Measurements from ENCODE around the gene PLCG2. TPM values are rescaled to one million over a fixed set of nuclear protein-coding genes. Genes with fewer than 3 reads are reported as not detected.
"Not testable (repeated sequence)": the region's sequence is repeated elsewhere in the genome, so short reads cannot be mapped to it uniquely, and the experiment has no call there.

The PLCG2 gene
- total RNA-seq, 1 experiment from 2014 or later = 574 TPM

DNA sequence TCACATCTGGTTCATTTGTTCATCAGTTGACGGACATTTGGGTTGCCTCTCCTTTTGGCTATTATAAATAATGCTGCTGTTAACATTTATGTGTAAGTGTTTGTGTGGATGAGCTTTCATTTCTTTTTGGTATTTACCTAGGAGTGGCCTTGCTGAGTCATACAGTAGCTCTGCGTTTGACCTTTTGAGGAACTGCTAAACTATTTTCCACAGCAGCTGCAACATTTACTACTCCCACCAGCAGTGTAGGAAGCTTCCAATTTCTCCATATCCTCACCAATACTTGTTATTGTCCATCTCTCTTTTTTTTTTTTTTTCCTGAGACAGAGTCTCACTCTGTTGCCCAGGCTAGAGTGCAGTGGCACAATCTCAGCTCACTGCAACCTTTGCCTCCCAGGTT lies 20.7 kb upstream of the PLCG2 start:
- H3K9me3 ChIP-seq (ENCODE audit: low read length) = no peaks in the 10 kb centered on the region
- no peaks in the 10 kb centered on the region for H3K9me2 ChIP-seq (replicated peaks; ENCODE audit: insufficient read depth, low read length)
- H3K27me3 ChIP-seq (ENCODE audit: low read length) = no peaks in the 10 kb centered on the region
- H3K4me1 ChIP-seq (ENCODE audit: low read length) = no peaks in the 10 kb centered on the region
- H3K79me2 ChIP-seq (ENCODE audit: low read length) = peaks cover 29% of the 10 kb centered on the region
- no peak overlapping the region for H3K4me3 ChIP-seq (ENCODE audit: low read length)
- no peak overlapping the region for H3K9ac ChIP-seq (ENCODE audit: low read length)
- no peak overlapping the region for H2AFZ ChIP-seq (ENCODE audit: low read length)
- H4K20me1 ChIP-seq (ENCODE audit: insufficient read depth, low read depth, low read length) = no peaks in the 10 kb centered on the region
- peaks cover 28% of the 10 kb centered on the region for H3K36me3 ChIP-seq (ENCODE audit: insufficient read depth, low read length)
- no peak for DNase-seq
- H3K4me2 ChIP-seq (ENCODE audit: low read depth, low read length, poor library complexity, severe bottlenecking) = no peak overlapping the region
- no peak overlapping the region for H3K27ac ChIP-seq (ENCODE audit: low read length)

DNA sequence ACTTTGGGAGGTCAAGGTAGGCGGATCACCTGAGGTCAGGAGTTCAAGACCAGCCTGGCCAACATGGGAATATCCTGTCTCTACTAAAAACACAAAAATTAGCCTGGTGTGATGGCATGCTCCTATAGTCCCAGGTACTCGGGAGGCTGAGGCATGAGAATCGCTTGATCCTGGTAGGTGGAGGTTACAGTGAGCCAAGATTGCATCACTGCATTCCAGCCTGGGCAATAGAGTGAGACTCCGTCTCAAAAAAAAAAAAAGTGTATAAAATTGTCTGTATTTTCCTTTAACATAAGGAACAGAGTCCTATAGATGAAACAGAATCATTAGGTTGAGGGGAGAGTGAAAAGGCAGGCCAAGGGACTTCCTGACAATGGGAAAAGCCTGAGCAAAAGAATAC lies 16.8 kb upstream of the PLCG2 start:
- H3K9me3 ChIP-seq (ENCODE audit: low read length); H2AFZ ChIP-seq (ENCODE audit: low read length); H3K9me2 ChIP-seq (replicated peaks; ENCODE audit: insufficient read depth, low read length); H3K4me2 ChIP-seq (ENCODE audit: low read depth, low read length, poor library complexity, severe bottlenecking); H3K27me3 ChIP-seq (ENCODE audit: low read length); H3K79me2 ChIP-seq (ENCODE audit: low read length); H3K27ac ChIP-seq (ENCODE audit: low read length); H3K4me3 ChIP-seq (ENCODE audit: low read length); H3K4me1 ChIP-seq (ENCODE audit: low read length); H4K20me1 ChIP-seq (ENCODE audit: insufficient read depth, low read depth, low read length); H3K9ac ChIP-seq (ENCODE audit: low read length); DNase-seq: not testable (repeated sequence)
- peaks cover 11% of the 10 kb centered on the region for H3K36me3 ChIP-seq (ENCODE audit: insufficient read depth, low read length)

DNA sequence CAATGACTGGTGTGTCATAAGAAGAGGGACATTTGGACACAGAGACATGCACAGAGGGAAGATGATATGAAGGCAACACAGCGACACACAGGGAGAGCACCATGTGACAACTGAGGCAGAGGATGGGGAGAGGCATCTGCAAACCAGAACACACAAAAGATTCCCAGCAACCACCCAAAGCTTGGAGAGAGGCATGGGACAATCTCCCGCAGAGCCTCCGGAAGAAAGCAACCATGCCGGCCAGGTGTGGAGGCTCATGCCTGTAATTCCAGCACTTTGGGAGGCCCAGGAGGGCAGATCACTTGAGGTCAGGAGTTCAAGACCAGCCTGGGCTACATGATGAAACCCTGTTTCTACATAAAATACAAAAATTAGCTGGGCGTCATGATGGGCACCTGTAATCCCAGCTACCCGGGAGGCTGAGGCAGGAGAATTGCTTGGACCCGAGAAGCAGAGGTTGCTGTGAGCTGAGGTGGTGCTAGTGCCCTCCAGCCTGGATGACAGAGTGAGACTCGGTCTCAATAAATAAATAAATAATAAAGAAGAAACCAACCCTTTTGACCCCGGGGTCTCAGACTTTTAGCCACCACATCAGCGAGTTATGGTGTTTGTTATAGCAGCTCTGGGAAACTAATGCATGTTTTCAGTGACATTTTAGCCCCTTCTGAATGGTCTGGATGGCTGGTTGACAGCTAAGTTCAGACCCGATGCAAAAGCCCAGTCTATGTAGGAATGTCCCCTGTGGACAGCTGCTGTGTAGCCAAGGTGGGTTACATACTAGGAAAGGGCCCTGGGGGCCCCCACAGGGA lies 13.8 kb upstream of the PLCG2 start:
- no peak for DNase-seq
- H3K79me2 ChIP-seq (ENCODE audit: low read length) = no peaks in the 10 kb centered on the region; the same call in 1 of the 2 replicates
- no peak overlapping the region for H3K4me2 ChIP-seq (ENCODE audit: low read depth, low read length, poor library complexity, severe bottlenecking)
- no peaks in the 10 kb centered on the region for H3K9me2 ChIP-seq (replicated peaks; ENCODE audit: insufficient read depth, low read length)
- H3K36me3 ChIP-seq (ENCODE audit: insufficient read depth, low read length) = 0 out of 2 replicates have a peak, but pooled peaks cover 3% of the 10 kb centered on the region
- H4K20me1 ChIP-seq (ENCODE audit: insufficient read depth, low read depth, low read length) = no peaks in the 10 kb centered on the region
- H3K27ac ChIP-seq (ENCODE audit: low read length) = no peak overlapping the region
- H2AFZ ChIP-seq (ENCODE audit: low read length) = no peak overlapping the region
- no peak overlapping the region for H3K9ac ChIP-seq (ENCODE audit: low read length)
- no peaks in the 10 kb centered on the region for H3K4me1 ChIP-seq (ENCODE audit: low read length)
- H3K27me3 ChIP-seq (ENCODE audit: low read length) = no peaks in the 10 kb centered on the region
- no peak overlapping the region for H3K4me3 ChIP-seq (ENCODE audit: low read length)
- no peaks in the 10 kb centered on the region for H3K9me3 ChIP-seq (ENCODE audit: low read length)

DNA sequence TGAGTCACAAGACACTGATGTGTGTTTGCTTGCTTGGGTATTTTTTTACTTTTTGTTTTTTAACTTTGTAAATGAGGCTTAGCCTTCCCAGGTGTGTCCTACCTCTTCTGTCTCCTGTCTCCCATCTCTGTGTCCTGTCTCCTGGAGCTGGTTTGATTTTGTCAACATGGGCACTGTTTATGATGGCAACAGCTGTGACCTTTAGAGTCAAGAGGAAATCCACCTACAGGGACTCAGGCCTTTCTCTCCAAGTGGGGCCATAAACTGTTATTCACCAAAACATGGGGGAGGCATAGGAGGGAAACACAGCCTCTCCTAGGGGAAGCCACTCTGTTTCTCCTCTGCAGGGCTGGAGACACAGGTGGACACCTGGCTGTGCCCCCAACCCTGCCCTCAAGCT lies 13.1 kb upstream of the PLCG2 start:
- no peak overlapping the region for H2AFZ ChIP-seq (ENCODE audit: low read length)
- no peaks in the 10 kb centered on the region for H4K20me1 ChIP-seq (ENCODE audit: insufficient read depth, low read depth, low read length)
- no peak overlapping the region for H3K4me3 ChIP-seq (ENCODE audit: low read length)
- no peaks in the 10 kb centered on the region for H3K4me1 ChIP-seq (ENCODE audit: low read length)
- H3K9me3 ChIP-seq (ENCODE audit: low read length) = no peaks in the 10 kb centered on the region
- no peak overlapping the region for H3K27ac ChIP-seq (ENCODE audit: low read length)
- H3K79me2 ChIP-seq (ENCODE audit: low read length) = no peaks in the 10 kb centered on the region; the same call in 1 of the 2 replicates
- no peaks in the 10 kb centered on the region for H3K9me2 ChIP-seq (replicated peaks; ENCODE audit: insufficient read depth, low read length)
- no peaks in the 10 kb centered on the region for H3K27me3 ChIP-seq (ENCODE audit: low read length)
- DNase-seq = no peak
- H3K4me2 ChIP-seq (ENCODE audit: low read depth, low read length, poor library complexity, severe bottlenecking) = no peak overlapping the region
- H3K9ac ChIP-seq (ENCODE audit: low read length) = no peak overlapping the region
- H3K36me3 ChIP-seq (ENCODE audit: insufficient read depth, low read length) = 0 out of 2 replicates have a peak, but pooled peaks cover 3% of the 10 kb centered on the region

DNA sequence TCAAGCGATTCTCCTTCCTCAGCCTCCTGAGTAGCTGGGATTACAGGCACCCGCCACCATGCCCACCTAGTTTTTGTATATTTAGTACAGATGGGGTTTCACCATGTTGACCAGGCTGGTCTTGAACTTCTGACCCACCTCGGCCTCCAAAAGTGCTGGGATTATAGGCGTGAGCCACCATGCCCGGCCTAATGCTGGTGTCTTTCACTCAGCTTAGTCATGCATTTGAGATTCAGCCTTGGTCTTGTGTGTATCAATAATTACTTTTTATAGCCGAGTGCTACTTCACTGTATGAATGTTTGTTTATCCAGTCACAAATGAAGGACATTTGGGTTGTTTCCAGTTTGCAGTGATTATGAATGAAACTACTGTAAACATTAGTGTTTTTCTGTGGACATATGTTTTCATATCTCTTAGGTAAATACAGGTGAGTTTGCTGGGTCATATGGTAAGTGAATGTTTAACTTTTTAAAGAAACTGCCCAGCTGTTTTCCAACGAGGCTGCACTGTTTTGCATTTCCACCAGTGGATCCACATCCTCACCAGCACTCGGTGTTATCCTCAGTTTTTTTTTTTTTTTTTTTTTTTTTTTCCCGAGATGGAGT lies 11.0 kb upstream of the PLCG2 start:
- H3K9ac ChIP-seq (ENCODE audit: low read length) = no peak overlapping the region
- no peak for DNase-seq
- 0 out of 2 replicates have a peak, but pooled peaks cover 3% of the 10 kb centered on the region for H3K36me3 ChIP-seq (ENCODE audit: insufficient read depth, low read length)
- no peaks in the 10 kb centered on the region for H3K27me3 ChIP-seq (ENCODE audit: low read length)
- H3K4me2 ChIP-seq (ENCODE audit: low read depth, low read length, poor library complexity, severe bottlenecking) = no peak overlapping the region
- no peaks in the 10 kb centered on the region for H4K20me1 ChIP-seq (ENCODE audit: insufficient read depth, low read depth, low read length)
- H2AFZ ChIP-seq (ENCODE audit: low read length) = no peak overlapping the region
- peaks cover 4% of the 10 kb centered on the region for H3K4me1 ChIP-seq (ENCODE audit: low read length)
- no peaks in the 10 kb centered on the region for H3K9me3 ChIP-seq (ENCODE audit: low read length)
- no peak overlapping the region for H3K4me3 ChIP-seq (ENCODE audit: low read length)
- no peaks in the 10 kb centered on the region for H3K79me2 ChIP-seq (ENCODE audit: low read length)
- H3K9me2 ChIP-seq (replicated peaks; ENCODE audit: insufficient read depth, low read length) = no peaks in the 10 kb centered on the region
- no peak overlapping the region for H3K27ac ChIP-seq (ENCODE audit: low read length)

DNA sequence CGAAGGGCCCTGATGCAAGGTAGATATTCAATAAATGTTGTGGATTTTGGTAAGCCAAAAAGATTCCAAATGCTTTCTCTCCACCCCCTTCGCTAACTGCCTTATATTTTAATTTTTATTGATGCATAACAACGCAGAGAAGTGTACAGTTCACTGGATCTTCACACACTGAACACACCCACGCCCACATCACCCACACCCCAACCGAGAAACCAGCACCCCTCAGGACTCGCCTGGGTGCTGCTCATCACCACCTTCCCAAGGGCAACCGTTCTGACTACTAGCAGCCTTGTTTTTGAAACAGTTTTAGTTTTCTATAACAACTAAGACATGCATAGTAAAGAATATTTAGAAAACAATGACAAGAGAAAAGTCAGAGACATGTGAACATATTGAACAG lies 9.1 kb upstream of the PLCG2 start:
- no peak overlapping the region for H3K4me3 ChIP-seq (ENCODE audit: low read length)
- DNase-seq = no peak
- peaks cover 24% of the 10 kb centered on the region for H3K4me1 ChIP-seq (ENCODE audit: low read length)
- no peaks in the 10 kb centered on the region for H3K79me2 ChIP-seq (ENCODE audit: low read length)
- 0 out of 2 replicates have a peak, but pooled peaks cover 3% of the 10 kb centered on the region for H3K36me3 ChIP-seq (ENCODE audit: insufficient read depth, low read length)
- no peaks in the 10 kb centered on the region for H3K9me2 ChIP-seq (replicated peaks; ENCODE audit: insufficient read depth, low read length)
- no peaks in the 10 kb centered on the region for H3K27me3 ChIP-seq (ENCODE audit: low read length)
- no peaks in the 10 kb centered on the region for H4K20me1 ChIP-seq (ENCODE audit: insufficient read depth, low read depth, low read length)
- H3K9me3 ChIP-seq (ENCODE audit: low read length) = no peaks in the 10 kb centered on the region
- no peak overlapping the region for H2AFZ ChIP-seq (ENCODE audit: low read length)
- no peak overlapping the region for H3K4me2 ChIP-seq (ENCODE audit: low read depth, low read length, poor library complexity, severe bottlenecking)
- H3K27ac ChIP-seq (ENCODE audit: low read length) = no peak overlapping the region
- H3K9ac ChIP-seq (ENCODE audit: low read length) = no peak overlapping the region

DNA sequence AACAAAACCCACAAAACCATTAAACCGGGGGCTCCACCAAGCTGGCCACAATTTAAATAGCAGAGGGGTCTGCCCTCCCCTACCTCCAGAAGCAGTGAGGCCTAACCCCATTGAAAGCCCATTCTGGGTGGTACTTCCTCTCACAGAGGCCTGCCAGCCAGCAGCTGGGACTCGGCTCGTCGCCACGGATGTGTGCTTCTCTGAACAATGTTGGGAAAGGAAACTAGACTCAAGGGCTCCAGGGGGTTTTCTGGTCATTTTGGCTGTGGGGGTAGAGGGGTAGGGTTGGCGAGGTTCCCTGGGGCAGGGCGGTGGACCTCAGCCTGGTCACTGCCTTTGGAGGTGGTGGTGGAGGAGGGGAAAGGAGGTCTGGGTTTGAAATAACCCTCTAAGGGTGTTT lies 4.7 kb upstream of the PLCG2 start:
- peak overlapping the region; percentile 65 for H3K27ac ChIP-seq (ENCODE audit: low read length)

DNA sequence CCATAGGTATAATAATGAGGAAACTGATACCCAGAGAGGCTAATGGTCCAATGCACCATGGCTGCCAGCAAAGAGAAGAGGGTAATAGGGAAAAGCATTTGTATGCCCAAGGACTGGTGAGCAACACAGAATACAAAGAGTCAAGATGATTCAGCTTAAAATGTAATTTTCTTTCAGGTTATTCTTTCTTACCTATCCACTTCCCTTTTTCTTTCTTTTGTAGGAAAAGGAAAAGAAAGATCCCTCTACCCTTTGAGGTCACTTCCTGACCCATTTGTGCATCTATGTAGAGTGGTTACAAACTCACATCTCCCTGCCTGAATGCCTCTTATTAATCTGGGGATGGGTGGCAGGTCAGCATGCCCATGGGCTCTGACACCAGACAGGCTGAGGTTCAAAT lies 3.5 kb upstream of the PLCG2 start:
- H3K27ac ChIP-seq (ENCODE audit: low read length) = peak overlapping the region; percentile 65; the same call in 1 of the 2 replicates
- H3K4me2 ChIP-seq (ENCODE audit: low read depth, low read length, poor library complexity, severe bottlenecking) = no peak overlapping the region
- DNase-seq = no peak

More for the DNA sequence above, 4.7 kb upstream of the PLCG2 start:
- Histone ChIP-seq H4K20me1 (ENCODE audit: insufficient read depth, low read depth, low read length) (no peaks in the 10 kb centered on the region), H3K27me3 (ENCODE audit: low read length) (no peaks in the 10 kb centered on the region), H3K4me1 (ENCODE audit: low read length) (peaks cover 36% of the 10 kb centered on the region), H3K4me3 (ENCODE audit: low read length) (no peak overlapping the region), H3K9me2 (replicated peaks; ENCODE audit: insufficient read depth, low read length) (no peaks in the 10 kb centered on the region), H3K79me2 (ENCODE audit: low read length) (peaks cover 1% of the 10 kb centered on the region), H3K9me3 (ENCODE audit: low read length) (no peaks in the 10 kb centered on the region), H3K9ac (ENCODE audit: low read length) (no peak overlapping the region), H2AFZ (ENCODE audit: low read length) (no peak overlapping the region), H3K4me2 (ENCODE audit: low read depth, low read length, poor library complexity, severe bottlenecking) (peak overlapping the region; percentile 8), H3K36me3 (ENCODE audit: insufficient read depth, low read length) (no peaks in the 10 kb centered on the region)
- DNase-seq = no peak

More for the DNA sequence above, 3.5 kb upstream of the PLCG2 start:
- Histone ChIP-seq H3K79me2 (ENCODE audit: low read length) (peaks cover 13% of the 10 kb centered on the region), H3K27me3 (ENCODE audit: low read length) (no peaks in the 10 kb centered on the region), H3K36me3 (ENCODE audit: insufficient read depth, low read length) (peaks cover 6% of the 10 kb centered on the region; the same call in 1 of the 2 replicates), H3K9me3 (ENCODE audit: low read length) (no peaks in the 10 kb centered on the region), H3K4me1 (ENCODE audit: low read length) (peaks cover 41% of the 10 kb centered on the region), H3K9me2 (replicated peaks; ENCODE audit: insufficient read depth, low read length) (no peaks in the 10 kb centered on the region), H2AFZ (ENCODE audit: low read length) (no peak overlapping the region), H4K20me1 (ENCODE audit: insufficient read depth, low read depth, low read length) (no peaks in the 10 kb centered on the region; the same call in 1 of the 2 replicates), H3K4me3 (ENCODE audit: low read length) (no peak overlapping the region), H3K9ac (ENCODE audit: low read length) (no peak overlapping the region)
